ENCODE results near the gene AARSD1.
"Not testable (repeated sequence)": the region's sequence is repeated elsewhere in the genome, so short reads cannot be mapped to it uniquely, and the experiment has no call there.

DNA sequence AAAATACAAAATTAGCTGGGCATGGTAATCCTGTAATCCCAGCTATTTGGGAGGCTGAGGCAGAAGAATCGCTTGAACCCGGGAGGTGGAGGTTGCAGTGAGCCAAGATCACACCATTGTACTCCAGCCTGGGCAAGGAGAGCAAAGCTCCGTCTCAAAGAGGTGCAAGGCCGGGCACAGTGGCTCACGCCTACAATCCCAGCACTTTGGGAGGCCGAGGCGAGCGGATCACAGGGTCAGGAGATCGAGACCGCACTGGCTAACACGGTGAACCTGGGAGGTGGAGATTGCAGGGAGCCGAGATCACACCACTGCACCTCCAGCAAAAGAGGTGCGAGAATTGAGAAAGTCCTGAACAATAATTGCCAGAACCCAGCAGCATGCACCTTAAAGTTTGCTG is 36.6 kb upstream of the AARSD1 start:
- not testable (repeated sequence) for TF ChIP-seq JUN (IDR thresholded peaks at IDR 0.05; ENCODE audit: borderline replicate concordance, insufficient read depth, insufficient read length, low read depth); POLR2A (IDR thresholded peaks at IDR 0.05; ENCODE audit: low read depth, low read length); POLR2AphosphoS5 (IDR thresholded peaks at IDR 0.05; ENCODE audit: insufficient read depth, low read depth, low read length)
- TF ChIP-seq, protein P1, sequence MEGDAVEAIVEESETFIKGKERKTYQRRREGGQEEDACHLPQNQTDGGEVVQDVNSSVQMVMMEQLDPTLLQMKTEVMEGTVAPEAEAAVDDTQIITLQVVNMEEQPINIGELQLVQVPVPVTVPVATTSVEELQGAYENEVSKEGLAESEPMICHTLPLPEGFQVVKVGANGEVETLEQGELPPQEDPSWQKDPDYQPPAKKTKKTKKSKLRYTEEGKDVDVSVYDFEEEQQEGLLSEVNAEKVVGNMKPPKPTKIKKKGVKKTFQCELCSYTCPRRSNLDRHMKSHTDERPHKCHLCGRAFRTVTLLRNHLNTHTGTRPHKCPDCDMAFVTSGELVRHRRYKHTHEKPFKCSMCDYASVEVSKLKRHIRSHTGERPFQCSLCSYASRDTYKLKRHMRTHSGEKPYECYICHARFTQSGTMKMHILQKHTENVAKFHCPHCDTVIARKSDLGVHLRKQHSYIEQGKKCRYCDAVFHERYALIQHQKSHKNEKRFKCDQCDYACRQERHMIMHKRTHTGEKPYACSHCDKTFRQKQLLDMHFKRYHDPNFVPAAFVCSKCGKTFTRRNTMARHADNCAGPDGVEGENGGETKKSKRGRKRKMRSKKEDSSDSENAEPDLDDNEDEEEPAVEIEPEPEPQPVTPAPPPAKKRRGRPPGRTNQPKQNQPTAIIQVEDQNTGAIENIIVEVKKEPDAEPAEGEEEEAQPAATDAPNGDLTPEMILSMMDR (IDR thresholded peaks at IDR 0.05; ENCODE audit: extremely low read depth in 1 of 2, insufficient read depth in 1 of 2, low read depth in 1 of 2, low read length in 2 of 2): not testable (repeated sequence)

Measured in endothelial cell of umbilical vein (primary cell).